ENCODE measurements around the gene COLGALT1. TPM values are rescaled to one million over a fixed set of nuclear protein-coding genes. Genes with fewer than 3 reads are reported as not detected.

Gene COLGALT1
- total and polyA plus RNA-seq, 9 of the 15 experiments (the other 6 are each of a cell fraction or from before 2014, with no cell fraction given): 4.9 to 119 (median 82.6) TPM

- TF ChIP-seq ZFP36 (IDR thresholded peaks at IDR 0.05; ENCODE audit: low read depth, low read length, partially characterized antibody) (no peak), RBBP5 (IDR thresholded peaks at IDR 0.05; ENCODE audit: borderline replicate concordance, insufficient read depth, low read length, poor library complexity, severe bottlenecking) (no peak), BACH1 (tag; IDR thresholded peaks at IDR 0.05) (no peak), SMAD3 (CRISPR knock-in tag; conservative IDR thresholded peaks at IDR 0.05) (no peak), RCOR1 (IDR thresholded peaks at IDR 0.05; ENCODE audit: borderline replicate concordance in 1 of 2, low read depth in 2 of 2, low read length in 2 of 2) (peak; percentile 57 to 83; a peak in 3 of 4 replicates), CGGBP1 (CRISPR knock-in tag; IDR thresholded peaks at IDR 0.05) (no peak), CEBPZ (IDR thresholded peaks at IDR 0.05; ENCODE audit: borderline replicate concordance, low read depth, low read length) (0 out of 2 replicates have a peak, but pooled peaks have one; percentile 26), GABPA (tag; conservative IDR thresholded peaks at IDR 0.05; ENCODE audit: low read depth) (no peak), TEAD4 (IDR thresholded peaks at IDR 0.05; ENCODE audit: low read length) (no peak), TEAD4 (CRISPR knock-in tag; IDR thresholded peaks at IDR 0.05; ENCODE audit: borderline replicate concordance) (no peak), CHD1 (IDR thresholded peaks at IDR 0.05; ENCODE audit: low read length) (no peak), FIP1L1 (IDR thresholded peaks at IDR 0.05; ENCODE audit: low read depth, low read length, poor library complexity, severe bottlenecking) (no peak), ZBTB34 (CRISPR knock-in tag; IDR thresholded peaks at IDR 0.05) (no peak)
Measured at GRCh38 chr19:17529239-17530158, 25.9 kb upstream of the COLGALT1 start (continued).

Data from K562 (cell line).